H9 (cell line): ENCODE results near the gene WDR83. TPM values are rescaled to one million over a fixed set of nuclear protein-coding genes. Genes with fewer than 3 reads are reported as not detected.

Source experiments
- DNase-seq: peaks from one replicate; pipeline ENCODE4 v3.0.0-alpha.2; 2017
- H2AFZ ChIP-seq: one replicate; pipeline ENCODE4 v1.6.1; 2013; ENCODE audit warnings: mild to moderate bottlenecking, low read length, control low read depth, moderate library complexity
- H2AK5ac ChIP-seq: 2 replicates; pipeline ENCODE4 v1.6.1; 2013; ENCODE audit warnings: low read length, control low read depth, mixed read lengths; ENCODE audit not compliant: insufficient read length
- H2BK120ac ChIP-seq: one replicate; pipeline ENCODE4 v1.6.1; 2013; ENCODE audit warnings: low read depth, mild to moderate bottlenecking, low read length, control low read depth, inconsistent platforms; ENCODE audit not compliant: poor library complexity, severe bottlenecking
- H2BK12ac ChIP-seq: 2 replicates; pipeline ENCODE4 v1.6.1; 2013; ENCODE audit warnings: low read length, control low read depth, mixed read lengths, low read depth; ENCODE audit not compliant: insufficient read length
- H2BK15ac ChIP-seq: 2 replicates; pipeline ENCODE4 v1.6.1; 2013; ENCODE audit warnings: low read depth, low read length, control low read depth
- H2BK20ac ChIP-seq: one replicate; pipeline ENCODE4 v1.6.1; 2013; ENCODE audit warnings: low read depth, mild to moderate bottlenecking, low read length, control low read depth, inconsistent platforms; ENCODE audit not compliant: poor library complexity, severe bottlenecking
- H2BK5ac ChIP-seq: 2 replicates; pipeline ENCODE4 v1.6.1; 2013; ENCODE audit warnings: low read length, control low read depth, mixed read lengths; ENCODE audit not compliant: insufficient read length
- H3K14ac ChIP-seq: 2 replicates; pipeline ENCODE4 v1.6.1; 2013; ENCODE audit warnings: low read length, control low read depth; ENCODE audit not compliant: insufficient read depth
- H3K18ac ChIP-seq: 2 replicates; pipeline ENCODE4 v1.6.1; 2013; ENCODE audit warnings: low read depth, mild to moderate bottlenecking, mixed read lengths, low read length, control low read depth; ENCODE audit not compliant: insufficient read length
- H3K23ac ChIP-seq: 2 replicates; pipeline ENCODE4 v1.6.1; 2013; ENCODE audit warnings: low read length, control low read depth, mixed read lengths, low read depth; ENCODE audit not compliant: insufficient read length
- H3K23me2 ChIP-seq: 2 replicates; pipeline ENCODE4 v1.6.1; 2013; ENCODE audit warnings: low read depth, mild to moderate bottlenecking, mixed read lengths, low read length, control low read depth; ENCODE audit not compliant: insufficient read length, poor library complexity, severe bottlenecking
- H3K27ac ChIP-seq: 2 replicates; pipeline ENCODE4 v1.5.1; 2013; ENCODE audit warnings: low read length, control low read depth, mixed read lengths, low read depth; ENCODE audit not compliant: insufficient read length
- H3K27me3 ChIP-seq: 2 replicates; pipeline ENCODE4 v1.6.1; 2013; ENCODE audit warnings: low read length, control low read depth, inconsistent platforms; ENCODE audit not compliant: insufficient read depth
- H3K4ac ChIP-seq: 2 replicates; pipeline ENCODE4 v1.6.1; 2013; ENCODE audit warnings: low read depth, mild to moderate bottlenecking, control low read depth, inconsistent platforms, low read length, moderate library complexity
- H3K4me1 ChIP-seq: 2 replicates; pipeline ENCODE4 v1.6.1; 2013; ENCODE audit warnings: low read length, control low read depth, inconsistent platforms; ENCODE audit not compliant: insufficient read depth
- H3K4me2 ChIP-seq: 2 replicates; pipeline ENCODE4 v1.6.1; 2013; ENCODE audit warnings: low read length, control low read depth, mixed read lengths; ENCODE audit not compliant: insufficient read length, insufficient read depth
- H3K56ac ChIP-seq: 2 replicates; pipeline ENCODE4 v1.6.1; 2013; ENCODE audit warnings: low read depth, mild to moderate bottlenecking, mixed read lengths, low read length, control low read depth; ENCODE audit not compliant: insufficient read length
- H3K79me1 ChIP-seq: 2 replicates; pipeline ENCODE4 v1.6.1; 2013; ENCODE audit warnings: low read depth, mild to moderate bottlenecking, moderate library complexity, low read length, control low read depth, inconsistent platforms; ENCODE audit not compliant: insufficient read depth, poor library complexity, severe bottlenecking
- H3K79me2 ChIP-seq: 2 replicates; pipeline ENCODE4 v1.6.1; 2013; ENCODE audit warnings: low read length, control low read depth, inconsistent platforms; ENCODE audit not compliant: insufficient read depth
- H3K9ac ChIP-seq: 2 replicates; pipeline ENCODE4 v1.6.1; 2013; ENCODE audit warnings: low read length, control low read depth, mixed read lengths; ENCODE audit not compliant: insufficient read length; ENCODE audit errors: extremely low read depth
- H3K9me3 ChIP-seq: one replicate; pipeline ENCODE4 v1.6.1; 2013; ENCODE audit warnings: low read depth, low read length, inconsistent platforms; ENCODE audit not compliant: control insufficient read depth
- H3T11ph ChIP-seq: one replicate; pipeline ENCODE4 v1.6.1; 2013; ENCODE audit warnings: mild to moderate bottlenecking, low read length, control low read depth, inconsistent platforms
- H4K20me1 ChIP-seq: one replicate; pipeline ENCODE4 v1.6.1; 2013; ENCODE audit not compliant: control insufficient read depth, insufficient read length, insufficient read depth
- H4K5ac ChIP-seq: 2 replicates; pipeline ENCODE4 v1.6.1; 2013; ENCODE audit warnings: low read depth, mild to moderate bottlenecking, mixed read lengths, low read length, control low read depth; ENCODE audit not compliant: insufficient read length
- H4K8ac ChIP-seq: replicated peaks from 2 replicates; pipeline ENCODE4 v1.6.1; 2013; ENCODE audit warnings: low read length, control low read depth, mixed read lengths, low read depth; ENCODE audit not compliant: insufficient read length
- H4K91ac ChIP-seq: 2 replicates; pipeline ENCODE4 v1.6.1; 2013; ENCODE audit warnings: low read depth, mild to moderate bottlenecking, moderate library complexity, mixed read lengths, low read length, control low read depth; ENCODE audit not compliant: insufficient read length
- H3K27ac Mint-ChIP-seq, 3 experiments: 2 replicates in 2 of 3; 3 replicates in 1 of 3; pipeline ENCODE4 v1.8.0; 2020 to 2021; ENCODE audit warnings: mixed read lengths in 3 of 3, mild to moderate bottlenecking in 1 of 3, moderate library complexity in 1 of 3
- H3K27me3 Mint-ChIP-seq: 2 replicates; pipeline ENCODE4 v1.8.0; 2021; ENCODE audit warnings: low read depth, mild to moderate bottlenecking, moderate library complexity, mixed read lengths
- H3K36me3 Mint-ChIP-seq, 3 experiments: 2 replicates in 2 of 3; 3 replicates in 1 of 3; pipeline ENCODE4 v1.8.0; 2020 to 2021; ENCODE audit warnings: low read depth in 3 of 3, mixed read lengths in 3 of 3; ENCODE audit not compliant: insufficient read depth in 1 of 3
- H3K4me1 Mint-ChIP-seq, 2 experiments: 2 replicates each; pipeline ENCODE4 v1.8.0; 2020; ENCODE audit warnings: mixed read lengths in 2 of 2
- H3K4me3 Mint-ChIP-seq, 2 experiments: 2 replicates in 1 of 2; 3 replicates in 1 of 2; pipeline ENCODE4 v1.8.0; 2020 to 2021; ENCODE audit warnings: mild to moderate bottlenecking in 2 of 2, mixed read lengths in 2 of 2, moderate library complexity in 1 of 2
- H3K9me3 Mint-ChIP-seq, 2 experiments: 2 replicates in 1 of 2; 3 replicates in 1 of 2; pipeline ENCODE4 v1.8.0; 2020; ENCODE audit warnings: mild to moderate bottlenecking in 2 of 2, mixed read lengths in 2 of 2, moderate library complexity in 1 of 2
- WGBS: extraction: QIAGEN DNeasy Blood & Tissue Kit; methylation state at CpG from one replicate; pipeline ENCODE4 v1.1.7; 2013; ENCODE audit warnings: missing lambda C conversion rate, low lambda C conversion rate, mixed read lengths; ENCODE audit not compliant: insufficient read length; ENCODE audit errors: extremely low coverage; 5-methylcytosine and 5-hydroxymethylcytosine counted together
- total RNA-seq: library from RNA; stranded (reverse); gene quantifications from 2 replicates; pipeline ENCODE4 v1.2.1, GENCODE V29; 2021
- TF ChIP-seq, protein P1 (sequence below): fragments of 200-600 bp; sonication (generic); conservative IDR thresholded peaks from 3 replicates; pipeline ENCODE4 v1.8.0; 2021; ENCODE audit warnings: antibody characterized with exemption, mild to moderate bottlenecking

WDR83 gene
- total RNA-seq, 1 experiment from 2014 or later = 21.0 TPM

DNA sequence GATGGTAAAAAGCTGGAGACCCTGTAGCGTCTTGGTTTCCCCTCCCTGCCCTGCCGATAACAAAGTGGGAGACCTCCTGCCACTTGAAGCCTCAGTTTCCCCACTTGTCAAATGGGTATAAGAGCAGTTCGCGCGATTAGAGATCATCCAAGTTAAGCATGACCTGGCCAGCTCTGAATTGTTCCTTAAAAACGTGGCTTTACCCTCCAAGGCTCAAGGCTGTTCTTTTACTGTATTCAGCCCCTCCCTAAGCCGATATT, 56.7 kb downstream of the WDR83 start:
- H2BK12ac ChIP-seq = no peak overlapping the region
- peak overlapping the region; percentile 54; the same call in 1 of the 2 replicates for H3K14ac ChIP-seq
- peak overlapping the region; percentile 97 to 98 for H3K4me3 Mint-ChIP-seq
- H3K27me3 ChIP-seq = no peaks in the 10 kb centered on the region
- no peaks in the 10 kb centered on the region for H3K4me1 ChIP-seq
- peak overlapping the region; percentile 97 for H3K9ac ChIP-seq
- no peak overlapping the region for H3K23ac ChIP-seq
- peak overlapping the region; percentile 96 for H3K4me2 ChIP-seq
- TF ChIP-seq, protein P1, sequence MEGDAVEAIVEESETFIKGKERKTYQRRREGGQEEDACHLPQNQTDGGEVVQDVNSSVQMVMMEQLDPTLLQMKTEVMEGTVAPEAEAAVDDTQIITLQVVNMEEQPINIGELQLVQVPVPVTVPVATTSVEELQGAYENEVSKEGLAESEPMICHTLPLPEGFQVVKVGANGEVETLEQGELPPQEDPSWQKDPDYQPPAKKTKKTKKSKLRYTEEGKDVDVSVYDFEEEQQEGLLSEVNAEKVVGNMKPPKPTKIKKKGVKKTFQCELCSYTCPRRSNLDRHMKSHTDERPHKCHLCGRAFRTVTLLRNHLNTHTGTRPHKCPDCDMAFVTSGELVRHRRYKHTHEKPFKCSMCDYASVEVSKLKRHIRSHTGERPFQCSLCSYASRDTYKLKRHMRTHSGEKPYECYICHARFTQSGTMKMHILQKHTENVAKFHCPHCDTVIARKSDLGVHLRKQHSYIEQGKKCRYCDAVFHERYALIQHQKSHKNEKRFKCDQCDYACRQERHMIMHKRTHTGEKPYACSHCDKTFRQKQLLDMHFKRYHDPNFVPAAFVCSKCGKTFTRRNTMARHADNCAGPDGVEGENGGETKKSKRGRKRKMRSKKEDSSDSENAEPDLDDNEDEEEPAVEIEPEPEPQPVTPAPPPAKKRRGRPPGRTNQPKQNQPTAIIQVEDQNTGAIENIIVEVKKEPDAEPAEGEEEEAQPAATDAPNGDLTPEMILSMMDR = no peak
- H2AK5ac ChIP-seq = no peak overlapping the region
- peak overlapping the region; percentile 43 for H3K18ac ChIP-seq
- H3K27ac ChIP-seq = peak overlapping the region; percentile 30
- H3K27me3 Mint-ChIP-seq = no peaks in the 10 kb centered on the region
- peak overlapping the region; percentile 93 to 99 (median 97) for H3K27ac Mint-ChIP-seq
- peaks cover 7% of the 10 kb centered on the region for H3K79me1 ChIP-seq
- no peak for DNase-seq
- peaks cover 15 to 26% of the 10 kb centered on the region in 2 experiments for H3K4me1 Mint-ChIP-seq
- peak overlapping the region; percentile 31 for H3K56ac ChIP-seq
- no peak overlapping the region; the same call in 1 of the 2 replicates for H3K4ac ChIP-seq
- H3K36me3 Mint-ChIP-seq = peaks cover 24 to 38% (median 25%) of the 10 kb centered on the region in 3 experiments; a peak in 6 of 7 replicates
- no peak overlapping the region for H2AFZ ChIP-seq
- peaks cover 22% of the 10 kb centered on the region for H3K23me2 ChIP-seq
- no peaks in the 10 kb centered on the region for H3K9me3 Mint-ChIP-seq
- no peaks in the 10 kb centered on the region for H4K20me1 ChIP-seq
- no CpG with 5 or more reads among the region's 7 CpGs for WGBS
- H2BK20ac ChIP-seq = no peak overlapping the region
- no peaks in the 10 kb centered on the region for H3K9me3 ChIP-seq
- no peak overlapping the region for H2BK15ac ChIP-seq
- H4K5ac ChIP-seq = peak overlapping the region; percentile 19
- no peak overlapping the region for H4K8ac ChIP-seq
- H3T11ph ChIP-seq = no peak overlapping the region
- no peak overlapping the region for H4K91ac ChIP-seq
- H2BK5ac ChIP-seq = no peak overlapping the region
- no peak overlapping the region for H2BK120ac ChIP-seq
- peaks cover 26% of the 10 kb centered on the region; the same call in 1 of the 2 replicates for H3K79me2 ChIP-seq
